ENCODE data around the gene TTC7B.
A peak's percentile ranks its signal among the peaks of the same experiment; 100 is the strongest.

TTC7B gene

DNA sequence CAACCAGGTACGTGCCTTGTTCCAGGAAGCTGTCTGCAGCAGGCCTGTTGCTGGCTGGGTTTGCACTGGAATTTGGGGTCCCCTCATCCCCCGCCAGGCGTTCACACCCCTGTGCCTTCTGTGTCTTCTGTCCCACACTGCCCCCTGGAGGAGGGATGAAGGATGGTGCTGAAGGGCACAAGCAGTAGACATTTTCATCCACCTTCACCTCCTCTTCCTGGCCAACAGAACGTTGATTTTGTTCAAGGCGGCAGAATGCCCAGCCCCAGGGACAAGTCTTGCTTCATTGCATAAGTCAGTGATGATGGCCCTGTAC, 297.3 kb downstream of the TTC7B start:
- DNase-seq: no peak

DNA sequence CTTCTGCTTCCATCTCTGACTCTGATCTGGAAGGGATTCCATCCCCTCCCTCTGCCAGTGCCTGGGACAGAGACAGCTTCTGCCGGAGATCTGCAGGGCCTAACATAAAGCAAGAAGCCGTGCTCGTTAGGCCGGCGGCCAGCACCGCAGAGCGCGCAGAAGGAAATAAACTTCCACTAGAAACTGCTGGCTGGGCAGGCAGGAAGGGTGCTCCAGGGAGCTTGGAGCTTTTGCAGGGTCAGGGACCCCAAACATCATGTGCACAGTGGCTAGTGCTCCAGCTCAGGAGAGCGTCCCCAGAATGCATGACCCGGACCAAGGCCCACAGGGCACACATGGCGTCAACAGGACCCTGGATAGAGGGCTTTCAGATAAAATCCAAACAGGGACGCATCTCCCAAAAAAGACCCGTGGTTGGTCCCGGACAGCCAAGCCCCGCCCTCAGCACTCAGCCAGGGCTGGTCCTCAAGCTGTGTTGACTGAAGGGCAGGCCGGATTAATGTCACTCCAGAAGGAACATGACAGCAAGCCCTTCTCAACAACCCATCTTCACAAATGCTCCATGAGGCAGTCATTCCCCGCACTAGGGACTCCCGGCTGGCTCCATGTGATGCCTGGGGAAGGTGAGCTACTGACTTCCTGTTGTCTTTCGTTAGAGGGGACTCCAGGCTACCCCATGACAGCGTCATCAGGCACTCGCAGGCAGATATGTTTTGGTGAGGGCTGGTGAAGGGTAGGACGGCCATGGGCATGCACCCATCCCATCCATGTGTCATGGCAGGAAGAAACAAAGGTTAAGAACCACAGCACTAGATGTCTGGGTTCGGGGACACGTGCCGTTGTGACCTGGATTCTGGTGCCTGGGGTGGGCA, 297.9 kb downstream of the TTC7B start:
- DNase-seq: no peak

DNA sequence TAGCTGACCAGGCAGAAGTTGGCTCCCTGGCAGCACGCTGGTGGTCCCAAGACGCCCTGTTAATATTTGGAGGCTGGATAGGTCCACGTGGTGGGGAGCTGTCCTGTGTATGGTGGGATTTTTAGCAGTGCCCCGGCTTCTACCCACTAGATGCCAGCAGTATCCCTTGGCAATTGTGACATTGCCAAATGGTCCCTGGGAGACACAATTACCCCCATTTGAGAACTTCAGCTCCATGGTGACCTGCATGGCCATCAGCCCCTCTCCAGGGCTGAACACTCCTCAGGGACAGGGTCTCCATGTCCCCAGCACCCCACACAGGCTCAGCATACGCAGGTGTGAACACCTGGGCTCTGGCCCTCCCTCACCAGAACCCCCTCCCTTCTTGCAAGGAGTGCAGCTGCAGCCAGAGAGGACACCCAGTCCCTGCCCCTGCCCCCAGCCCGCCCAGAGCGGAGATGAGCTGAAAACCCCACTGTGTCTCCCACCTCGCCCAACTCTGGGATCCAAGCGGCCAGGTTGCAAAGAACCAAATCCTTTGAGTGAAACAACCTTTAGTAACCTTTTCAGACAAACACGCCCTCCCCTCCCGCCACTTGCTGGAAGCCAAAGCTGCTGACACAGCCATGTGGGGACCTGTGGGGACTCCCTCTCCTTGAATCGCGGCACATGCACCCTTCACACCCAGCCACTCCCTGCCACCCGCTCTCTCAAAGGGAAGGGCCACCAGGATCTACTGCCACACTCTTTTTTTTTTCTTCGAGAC, 299.0 kb downstream of the TTC7B start:
- DNase-seq: no peak

DNA sequence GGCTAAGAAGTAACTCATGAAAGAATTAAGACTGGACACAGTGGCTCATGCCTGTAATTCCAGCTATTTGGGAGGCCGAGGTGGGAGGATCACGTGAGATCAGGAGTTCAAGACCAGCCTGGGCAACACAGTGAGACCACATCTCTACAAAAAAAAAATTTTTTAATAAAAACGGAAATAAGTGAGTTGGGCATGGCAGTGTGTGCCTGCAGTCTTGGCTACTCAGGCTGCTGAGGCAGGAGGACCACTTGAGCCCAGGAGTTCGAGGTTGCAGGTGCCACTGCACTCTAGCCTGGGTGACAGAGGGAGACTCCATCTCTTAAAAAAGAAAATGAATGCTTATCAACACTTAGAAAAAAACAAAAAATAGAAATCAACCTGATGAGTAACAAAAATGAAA, 301.7 kb downstream of the TTC7B start:
- no peak for DNase-seq

DNA sequence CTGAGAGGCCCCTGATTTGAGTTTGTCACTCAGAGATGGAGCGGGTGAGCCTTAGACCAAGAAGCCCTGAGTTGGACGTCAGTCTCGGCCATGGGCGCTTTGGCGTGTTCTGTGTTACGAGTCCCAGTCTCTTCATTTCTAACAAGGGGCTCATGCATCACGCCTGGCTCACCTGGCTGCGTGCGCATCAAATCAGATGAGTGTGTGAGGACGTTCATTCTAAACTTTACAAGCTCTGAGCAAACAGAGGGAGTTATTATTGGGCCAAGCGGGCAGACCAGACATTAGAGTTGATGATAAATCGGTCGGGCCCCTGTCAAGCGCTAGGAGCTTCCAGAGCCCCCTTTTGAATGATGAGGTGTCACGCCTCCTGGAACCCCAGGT, 302.2 kb downstream of the TTC7B start:
- DNase-seq: no peak

DNA sequence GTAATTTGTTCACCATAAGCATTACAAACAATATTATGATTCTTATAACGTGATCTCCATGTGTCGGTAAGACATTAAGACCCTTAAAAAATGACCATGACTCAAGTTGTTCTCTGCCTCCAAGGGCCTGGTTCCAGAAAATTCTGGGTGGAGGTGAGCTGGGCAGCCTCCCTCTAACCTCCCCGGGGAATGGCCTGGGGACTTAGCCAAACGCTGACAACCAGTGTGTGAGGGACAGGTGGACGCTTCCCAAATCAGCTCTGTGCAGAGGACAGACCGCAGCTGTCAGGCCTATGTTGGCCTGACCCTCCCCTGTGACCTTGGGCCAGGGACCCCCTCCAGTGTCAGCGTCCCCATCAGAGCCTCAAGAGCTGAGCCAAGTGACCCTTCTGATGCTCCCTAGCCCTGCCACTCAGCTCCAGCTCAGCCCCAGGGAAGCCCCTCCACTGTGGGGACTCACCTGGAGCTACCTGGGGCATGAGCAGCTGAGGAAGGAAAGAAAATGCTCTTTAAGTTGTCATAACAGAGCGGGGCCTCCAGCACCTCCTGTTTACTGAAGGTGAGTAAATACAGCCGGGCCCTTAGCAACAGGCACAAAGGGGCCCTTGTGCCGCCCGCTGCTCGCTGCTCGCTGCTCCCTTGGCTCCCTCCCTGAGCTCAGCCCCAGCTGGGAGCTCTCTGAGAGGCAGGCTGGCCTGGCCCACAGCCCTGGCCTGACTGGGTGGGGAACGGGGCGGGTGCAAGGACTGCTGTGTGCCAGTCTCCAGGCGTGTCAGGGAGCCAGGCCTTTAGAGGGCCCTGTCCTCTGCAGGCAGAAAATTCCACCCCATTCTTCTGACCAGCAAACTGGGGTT, 302.8 kb downstream of the TTC7B start:
- DNase-seq: peak; percentile 93

DNA sequence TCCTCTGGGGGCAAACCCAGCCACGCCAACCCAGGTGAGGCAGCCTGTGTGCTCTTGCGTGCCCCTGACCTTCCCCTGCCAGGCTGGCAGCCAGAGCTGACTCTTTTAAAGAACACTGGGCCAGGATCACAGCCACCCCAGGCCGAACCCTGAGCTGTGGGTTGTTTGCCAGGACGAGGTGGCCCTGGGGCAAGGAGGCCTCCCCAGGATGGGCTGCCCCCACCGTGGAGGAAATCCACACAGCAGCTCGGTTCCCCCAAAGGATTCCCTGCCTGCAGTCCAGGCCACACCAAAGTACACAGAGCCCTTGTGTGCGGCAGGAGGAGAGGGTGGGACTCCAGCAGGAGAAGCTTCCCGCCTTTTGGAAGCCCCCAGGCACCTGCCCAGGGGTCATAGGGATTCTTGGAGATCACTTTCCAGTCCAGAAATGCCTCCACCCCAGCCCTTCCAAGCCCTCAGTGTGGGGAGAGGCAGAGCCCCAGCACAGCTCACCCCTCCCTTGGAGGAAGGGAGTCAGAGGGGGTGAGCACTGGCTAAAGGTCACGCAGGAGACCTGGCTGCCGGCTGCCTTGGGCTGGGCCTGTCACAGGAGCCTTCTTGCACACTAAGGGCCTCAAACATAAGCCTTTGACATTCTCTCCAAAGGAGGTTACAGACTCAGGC, 303.8 kb downstream of the TTC7B start:
- no peak for DNase-seq

DNA sequence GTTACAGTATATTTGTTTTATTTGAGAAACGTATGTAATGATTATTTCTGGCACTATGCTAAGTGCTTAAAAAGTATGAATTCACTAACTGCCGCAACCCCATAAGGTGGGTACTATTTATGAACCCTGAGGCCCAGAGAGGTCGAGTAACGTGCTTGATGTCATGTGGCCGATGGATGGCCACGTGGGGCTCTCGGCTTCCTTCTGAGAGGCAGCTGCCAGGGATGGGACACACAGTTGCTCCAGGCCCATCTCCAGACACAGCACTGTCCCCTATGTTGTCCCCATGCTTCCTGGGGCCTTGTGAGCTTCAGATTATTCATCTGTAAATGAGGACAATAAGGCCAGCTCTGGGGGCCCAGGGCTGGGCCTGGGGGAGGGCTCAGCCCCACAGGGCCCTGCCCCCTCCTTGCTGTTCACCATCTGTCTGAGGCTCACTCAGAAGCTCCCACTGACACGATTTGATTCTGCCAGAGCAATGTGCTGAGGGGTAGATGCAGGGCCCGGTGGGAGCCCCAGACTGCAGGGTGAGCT, 304.4 kb downstream of the TTC7B start:
- DNase-seq: no peak

DNA sequence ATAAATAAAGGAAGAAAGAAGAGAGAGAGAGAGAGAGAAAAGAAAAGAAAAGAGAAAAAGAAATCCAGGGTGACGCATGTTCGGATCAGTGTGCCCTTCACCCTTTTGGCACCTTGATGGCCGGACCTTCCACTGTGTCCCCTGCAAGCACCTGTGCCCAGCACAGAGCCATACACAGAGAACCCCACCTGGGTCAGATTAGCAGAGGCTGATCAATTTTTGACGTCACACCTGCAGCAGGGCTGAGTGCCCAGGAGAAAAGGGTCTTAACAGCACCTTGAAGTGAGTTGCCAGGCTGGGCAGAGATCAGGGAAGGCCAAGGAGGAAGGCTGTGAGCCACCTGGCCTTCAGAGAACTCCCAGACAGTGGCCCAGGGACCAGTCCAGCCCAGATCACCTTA, 305.0 kb downstream of the TTC7B start:
- no peak for DNase-seq

DNA sequence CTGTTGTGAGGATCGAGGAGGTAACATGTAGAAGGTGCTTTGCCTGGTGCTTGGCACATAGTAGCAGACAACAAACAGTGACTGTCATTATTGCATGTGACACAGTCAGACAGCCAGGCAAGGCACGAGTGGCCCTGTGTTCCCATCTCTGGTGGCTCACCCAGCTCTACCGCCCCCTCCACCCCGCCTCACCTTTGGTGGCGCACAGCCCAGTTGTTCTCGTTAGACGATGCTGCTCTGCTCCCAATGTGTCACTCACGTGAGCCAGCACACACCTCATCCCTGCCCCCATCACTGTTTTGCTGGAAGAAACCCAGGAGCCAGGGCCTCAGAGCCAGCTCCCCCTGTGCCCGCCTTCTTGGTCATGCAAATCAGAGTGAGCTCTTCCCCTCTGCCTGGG, 306.1 kb downstream of the TTC7B start:
- DNase-seq: no peak

DNA sequence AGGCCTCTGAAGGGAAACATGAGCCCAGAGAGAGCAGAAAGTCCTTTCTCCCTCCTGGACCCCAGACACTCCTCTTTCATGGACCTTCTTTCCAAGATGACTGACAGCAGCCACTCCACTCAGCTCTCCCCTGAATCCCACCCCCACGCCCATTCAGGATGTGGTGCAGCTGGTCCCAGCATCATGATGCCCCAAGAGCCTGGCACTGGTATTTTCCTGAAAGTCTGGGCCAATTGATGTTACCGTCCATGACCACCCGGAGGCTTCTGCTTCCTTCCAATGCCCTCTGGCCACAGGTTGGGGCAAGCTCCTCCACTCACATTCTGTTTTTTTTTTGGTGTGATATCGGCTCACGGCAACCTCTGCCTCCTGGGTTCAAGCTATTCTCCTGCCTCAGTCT, 306.8 kb downstream of the TTC7B start:
- no peak for DNase-seq

DNA sequence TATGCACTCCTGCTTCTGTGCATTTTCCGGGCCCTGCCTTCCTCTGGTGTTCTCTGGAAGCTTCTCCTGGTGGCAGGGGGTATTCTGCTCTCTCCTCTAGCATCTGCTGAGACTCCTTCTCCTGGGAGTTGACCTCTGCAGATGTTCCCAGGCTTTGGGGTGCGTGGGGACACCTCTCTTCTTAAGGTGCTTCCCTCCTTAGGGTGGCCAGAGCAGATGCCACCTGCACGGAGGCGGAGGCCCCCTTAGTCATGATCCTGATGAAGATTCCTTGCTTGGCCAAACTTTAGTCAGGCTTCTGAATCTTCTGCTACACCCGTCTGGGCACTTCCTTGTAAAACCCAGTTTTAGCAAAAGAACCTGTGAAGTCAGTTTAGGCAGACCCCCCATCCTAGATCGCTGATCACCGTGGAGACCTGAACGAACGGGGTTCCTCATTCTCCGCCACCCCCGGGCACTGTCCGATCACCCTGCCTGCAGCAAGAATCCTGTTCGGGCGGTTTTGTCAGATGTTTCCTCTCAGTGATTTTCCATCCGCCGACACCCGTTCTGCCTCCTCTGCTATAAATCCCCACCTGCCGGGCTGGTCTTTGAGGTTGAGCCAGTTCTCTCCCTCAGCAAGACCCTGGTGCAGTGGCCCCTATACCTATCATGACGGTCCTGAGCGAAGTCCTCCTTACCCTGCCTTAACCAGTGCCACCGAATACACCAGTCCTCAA, 307.5 kb downstream of the TTC7B start:
- no peak for DNase-seq

DNA sequence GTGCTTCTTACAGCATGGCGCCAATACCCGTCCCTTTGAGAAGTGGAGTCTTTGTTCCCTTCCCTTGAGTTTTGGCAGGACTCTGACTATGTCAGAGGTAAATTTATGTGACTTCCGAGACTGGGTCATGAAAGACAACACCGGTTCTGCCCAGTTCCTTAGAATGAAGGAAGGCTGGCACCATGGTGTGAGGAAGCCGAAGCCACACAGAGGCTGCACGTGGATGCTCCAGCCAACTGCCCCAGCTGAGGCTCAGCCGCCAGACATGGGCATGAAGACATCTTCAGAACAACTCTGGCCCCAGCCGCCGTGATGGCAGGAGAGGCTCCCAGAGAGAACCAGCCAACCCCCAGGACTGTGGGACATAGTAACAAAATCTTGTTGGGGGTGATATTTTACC, 308.2 kb downstream of the TTC7B start:
- no peak for DNase-seq

DNA sequence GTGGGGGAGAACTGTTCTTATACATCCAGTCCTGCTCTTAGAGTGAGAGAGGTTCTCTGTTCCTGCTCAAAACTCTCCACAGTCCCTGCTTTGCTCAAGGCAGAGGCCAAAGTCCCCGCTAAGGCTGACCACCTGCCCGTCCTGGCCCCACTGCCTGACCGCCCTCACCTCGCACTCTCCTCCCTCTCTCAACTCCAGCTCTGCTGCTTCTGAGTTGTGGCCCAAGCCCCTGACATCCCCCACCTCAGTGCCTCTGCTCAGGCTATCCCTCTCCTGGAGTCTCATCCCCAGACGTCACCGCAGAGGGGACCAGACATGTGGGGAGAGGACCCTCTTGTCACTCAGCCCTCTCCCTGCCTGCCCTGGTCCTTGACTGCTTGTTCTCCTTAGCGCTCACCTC, 308.8 kb downstream of the TTC7B start:
- DNase-seq: no peak

DNA sequence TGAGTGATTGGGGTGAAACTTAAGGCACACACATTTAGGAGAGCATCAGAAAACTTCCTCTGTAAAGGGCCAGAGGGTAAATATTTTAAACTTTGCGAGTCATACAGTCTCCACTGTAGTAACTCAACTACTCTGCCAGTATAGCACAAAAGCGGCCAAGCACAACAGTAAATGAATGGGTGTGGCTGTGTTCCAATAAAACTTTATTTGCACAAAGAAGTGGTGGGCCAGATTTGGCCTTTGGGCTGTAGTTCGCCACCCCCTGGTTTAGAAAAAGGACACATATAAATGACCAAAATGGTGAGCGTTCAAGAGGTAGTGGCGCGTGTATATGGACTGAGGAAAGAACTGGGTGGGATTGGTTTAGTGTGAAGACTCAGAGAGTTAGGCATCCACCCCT, 309.5 kb downstream of the TTC7B start:
- no peak for DNase-seq

DNA sequence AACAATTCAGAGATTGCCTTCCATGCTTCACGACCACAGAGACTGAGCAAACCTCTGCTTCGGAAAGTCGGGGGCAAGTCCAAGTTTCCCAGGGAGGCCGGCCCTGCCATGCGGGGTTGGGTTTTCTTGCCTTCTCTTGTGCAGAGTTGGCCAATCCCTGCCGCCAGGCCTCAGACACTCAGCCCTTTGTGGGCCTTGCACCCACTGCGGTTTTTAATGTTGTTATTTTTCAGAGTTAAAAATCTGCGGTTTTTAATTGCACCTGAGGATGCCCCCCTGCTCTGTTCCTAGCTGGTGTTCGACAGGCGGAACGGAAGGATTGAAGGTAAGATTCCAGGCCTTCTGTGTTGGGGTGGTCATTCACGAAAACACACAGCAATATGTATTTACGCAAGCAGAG, 310.7 kb downstream of the TTC7B start:
- no peak for DNase-seq

DNA sequence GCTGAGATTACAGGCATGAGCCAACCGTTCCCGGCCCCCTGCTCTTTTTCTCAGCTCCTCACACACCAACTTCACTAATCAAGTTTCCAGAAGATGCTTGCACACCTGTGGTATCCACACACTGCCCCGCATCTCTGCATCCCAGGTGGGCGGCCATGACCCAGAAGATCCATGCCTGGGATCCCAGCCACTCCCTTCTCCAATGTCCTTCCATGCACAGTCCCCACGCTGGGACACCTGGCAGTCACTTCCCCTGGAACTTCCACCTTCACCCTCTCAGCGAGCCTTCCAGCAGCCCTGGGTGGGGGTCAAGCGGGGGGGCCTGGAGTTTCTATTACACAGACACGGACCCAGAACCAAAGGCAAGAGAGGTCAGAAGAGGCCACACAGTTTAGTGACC, 311.6 kb downstream of the TTC7B start:
- no peak for DNase-seq

DNA sequence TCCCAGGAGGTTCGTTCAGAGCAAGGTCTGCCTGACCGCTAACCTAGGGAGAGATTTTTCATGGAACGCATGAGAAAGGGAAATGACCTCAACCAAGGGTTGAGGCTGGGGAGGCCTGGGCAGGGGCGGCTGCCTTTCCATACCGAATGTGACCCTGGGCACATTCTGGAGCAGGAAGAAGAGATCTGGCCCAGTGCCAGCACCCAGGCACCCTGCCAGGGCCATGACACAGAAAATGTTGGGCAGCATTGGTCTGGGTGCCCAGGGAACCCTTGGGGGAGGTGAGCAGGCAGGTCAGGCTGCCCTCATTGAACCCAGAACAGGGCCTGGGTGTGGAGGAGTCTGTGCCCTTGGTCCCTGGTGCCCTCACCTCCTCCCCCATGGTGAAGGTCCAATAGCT, 312.6 kb downstream of the TTC7B start:
- DNase-seq: no peak

DNA sequence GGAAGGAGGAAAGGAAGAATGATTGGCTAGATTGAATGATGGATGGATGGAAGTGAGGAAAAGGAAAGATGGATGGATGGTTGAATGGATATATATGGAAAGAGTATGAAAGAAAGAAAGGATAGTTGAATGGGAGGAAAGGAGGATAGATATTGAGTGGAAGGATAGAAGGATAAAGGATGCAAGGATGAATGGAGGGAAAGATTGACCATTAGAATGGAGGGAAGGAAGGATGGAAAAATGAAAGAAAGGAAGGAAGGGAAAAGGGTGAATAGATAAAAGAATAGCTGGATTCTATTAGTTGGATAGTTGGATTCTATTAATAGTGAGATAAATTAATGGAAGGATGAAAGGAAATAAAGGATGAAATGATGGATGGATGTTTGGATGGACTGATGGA, 313.5 kb downstream of the TTC7B start:
- no peak for DNase-seq

DNA sequence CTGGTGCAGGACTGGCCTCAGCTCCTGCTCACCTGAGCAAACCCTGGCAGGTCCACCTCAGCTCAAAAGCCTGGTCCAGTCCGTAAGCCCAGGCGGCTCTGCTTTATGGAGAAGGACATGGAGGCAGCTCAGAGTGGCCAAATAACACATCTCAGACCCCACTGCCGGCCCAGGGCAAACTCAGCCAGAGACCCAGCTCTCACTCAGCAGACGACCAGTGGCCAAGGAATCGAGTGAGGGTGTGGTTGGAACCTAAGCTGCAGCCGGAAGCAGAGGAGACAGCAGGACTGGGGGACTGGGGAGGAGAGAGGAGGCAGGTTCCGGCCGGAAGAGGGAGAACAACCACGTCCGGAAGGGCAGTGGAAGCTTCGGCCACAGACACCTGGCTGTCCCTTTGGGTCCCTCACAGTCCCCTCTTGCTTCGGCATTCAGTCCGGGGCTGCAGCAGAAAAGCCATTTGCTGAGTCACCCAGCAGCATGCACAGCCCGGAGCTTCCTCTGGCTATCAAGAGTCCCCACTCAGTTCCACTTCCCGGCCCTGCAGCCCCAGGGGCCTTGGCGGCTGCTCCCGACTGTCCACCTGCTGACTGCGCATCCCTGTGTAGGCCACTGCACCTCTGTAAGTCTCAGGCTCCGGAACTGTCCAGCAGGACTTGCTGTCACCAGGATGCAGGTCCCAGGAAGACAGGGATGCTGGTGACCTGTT, 315.4 kb downstream of the TTC7B start:
- peak; percentile 69 for DNase-seq

DNA sequence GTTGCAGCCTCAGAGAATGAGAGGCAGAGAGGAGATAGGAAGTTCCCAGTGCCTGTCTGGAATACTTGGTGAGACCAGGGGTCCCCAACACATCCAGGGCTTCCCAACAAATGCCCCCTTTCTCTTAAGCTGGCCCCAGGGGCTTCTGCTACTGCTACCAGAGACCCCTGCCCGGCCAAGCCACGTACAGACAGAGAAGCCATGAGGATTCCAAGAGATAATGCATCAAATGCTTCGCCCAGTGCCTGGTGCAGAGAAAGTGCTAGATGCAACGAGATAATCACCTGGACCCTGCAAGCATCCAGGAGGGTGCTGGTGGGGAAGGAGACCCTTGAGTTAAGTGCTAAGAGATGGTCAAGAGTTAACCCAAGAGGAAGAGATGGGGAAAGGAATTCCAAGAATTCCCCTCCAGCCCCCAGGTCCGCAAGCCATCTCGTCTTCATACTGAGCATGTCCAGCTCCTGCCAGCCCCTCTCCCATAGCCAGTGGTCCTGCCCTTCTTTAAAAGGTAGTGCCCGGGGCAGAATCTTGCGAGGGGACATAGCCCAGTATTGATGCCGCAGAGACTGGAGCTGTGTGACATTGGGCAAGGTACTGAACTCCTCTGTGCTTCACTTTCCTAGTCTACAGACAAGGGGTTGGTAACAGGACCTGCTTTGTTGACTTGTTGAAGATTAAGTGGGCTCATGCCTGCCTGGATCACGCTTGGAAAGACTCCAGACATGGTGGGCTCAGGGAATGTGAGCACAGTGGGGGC, 316.1 kb downstream of the TTC7B start:
- DNase-seq: no peak
